ENCODE measurements around the gene PAK5. TPM values are rescaled to one million over a fixed set of nuclear protein-coding genes. Genes with fewer than 3 reads are reported as not detected.

PAK5 gene
- total and polyA plus RNA-seq, 2 experiments from 2014 or later, result 0.06 to 0.72 TPM

GRCh38 chr20:9506280-9506821, 332.5 kb downstream of the PAK5 start:
- Histone ChIP-seq H3K4me3 (no peak overlapping the region), H3K4me1 (ENCODE audit: low read depth) (no peaks in the 10 kb centered on the region), H3K27me3 (peaks cover 91% of the 10 kb centered on the region), H3K9me3 (ENCODE audit: low read depth) (no peaks in the 10 kb centered on the region), H3K36me3 (no peaks in the 10 kb centered on the region), H3K27ac (no peak overlapping the region)
- DNase-seq (ENCODE audit: low read depth in 1 of 2, low spot score in 1 of 2), result no peak
- TF ChIP-seq CTCF (IDR thresholded peaks at IDR 0.05; ENCODE audit: low read depth, low read length), result no peak

- TF ChIP-seq CTCF (IDR thresholded peaks at IDR 0.05; ENCODE audit: low read depth, low read length), result no peak
- Histone ChIP-seq H3K4me3 (no peak overlapping the region), H3K9me3 (ENCODE audit: low read depth) (no peaks in the 10 kb centered on the region), H3K27me3 (peaks cover 79% of the 10 kb centered on the region), H3K36me3 (no peaks in the 10 kb centered on the region), H3K27ac (no peak overlapping the region), H3K4me1 (ENCODE audit: low read depth) (no peaks in the 10 kb centered on the region)
- peak; percentile 5 to 25 for DNase-seq (ENCODE audit: low read depth in 1 of 2, low spot score in 1 of 2)
Observed at GRCh38 chr20:9503526-9504245, 335.2 kb downstream of the PAK5 start.

GRCh38 chr20:9501473-9501872, 337.4 kb downstream of the PAK5 start:
- Histone ChIP-seq H3K27ac (no peak overlapping the region), H3K4me3 (no peak overlapping the region), H3K9me3 (ENCODE audit: low read depth) (no peaks in the 10 kb centered on the region), H3K27me3 (peaks cover 57% of the 10 kb centered on the region), H3K4me1 (ENCODE audit: low read depth) (no peaks in the 10 kb centered on the region), H3K36me3 (no peaks in the 10 kb centered on the region)
- DNase-seq (ENCODE audit: low read depth in 1 of 2, low spot score in 1 of 2), result no peak
- no peak for TF ChIP-seq CTCF (IDR thresholded peaks at IDR 0.05; ENCODE audit: low read depth, low read length)

- Histone ChIP-seq H3K27ac (no peak overlapping the region), H3K9me3 (ENCODE audit: low read depth) (no peaks in the 10 kb centered on the region), H3K4me3 (no peak overlapping the region), H3K27me3 (peaks cover 43% of the 10 kb centered on the region), H3K4me1 (ENCODE audit: low read depth) (no peaks in the 10 kb centered on the region), H3K36me3 (no peaks in the 10 kb centered on the region)
- DNase-seq (ENCODE audit: low read depth in 1 of 2, low spot score in 1 of 2), result no peak
- TF ChIP-seq CTCF (IDR thresholded peaks at IDR 0.05; ENCODE audit: low read depth, low read length), result no peak
Observed at GRCh38 chr20:9500121-9500520, 338.8 kb downstream of the PAK5 start.

GRCh38 chr20:9499126-9499899, 339.6 kb downstream of the PAK5 start:
- Histone ChIP-seq H3K9me3 (ENCODE audit: low read depth) (no peaks in the 10 kb centered on the region), H3K36me3 (no peaks in the 10 kb centered on the region), H3K27ac (no peak overlapping the region), H3K4me3 (no peak overlapping the region), H3K4me1 (ENCODE audit: low read depth) (no peaks in the 10 kb centered on the region), H3K27me3 (peaks cover 37% of the 10 kb centered on the region)
- no peak for DNase-seq (ENCODE audit: low read depth in 1 of 2, low spot score in 1 of 2)
- TF ChIP-seq CTCF (IDR thresholded peaks at IDR 0.05; ENCODE audit: low read depth, low read length), result no peak
